Non-pigmented ciliary epithelial cell (primary cell): ENCODE measurements around the gene SSTR1.
"Not testable (repeated sequence)": the region's sequence is repeated elsewhere in the genome, so short reads cannot be mapped to it uniquely, and the experiment has no call there.

Experiments
- DNase-seq: peaks from one replicate; pipeline ENCODE4 v3.0.0-alpha.2; 2010; ENCODE audit warnings: low read depth

The SSTR1 gene, protein sequence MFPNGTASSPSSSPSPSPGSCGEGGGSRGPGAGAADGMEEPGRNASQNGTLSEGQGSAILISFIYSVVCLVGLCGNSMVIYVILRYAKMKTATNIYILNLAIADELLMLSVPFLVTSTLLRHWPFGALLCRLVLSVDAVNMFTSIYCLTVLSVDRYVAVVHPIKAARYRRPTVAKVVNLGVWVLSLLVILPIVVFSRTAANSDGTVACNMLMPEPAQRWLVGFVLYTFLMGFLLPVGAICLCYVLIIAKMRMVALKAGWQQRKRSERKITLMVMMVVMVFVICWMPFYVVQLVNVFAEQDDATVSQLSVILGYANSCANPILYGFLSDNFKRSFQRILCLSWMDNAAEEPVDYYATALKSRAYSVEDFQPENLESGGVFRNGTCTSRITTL

DNA sequence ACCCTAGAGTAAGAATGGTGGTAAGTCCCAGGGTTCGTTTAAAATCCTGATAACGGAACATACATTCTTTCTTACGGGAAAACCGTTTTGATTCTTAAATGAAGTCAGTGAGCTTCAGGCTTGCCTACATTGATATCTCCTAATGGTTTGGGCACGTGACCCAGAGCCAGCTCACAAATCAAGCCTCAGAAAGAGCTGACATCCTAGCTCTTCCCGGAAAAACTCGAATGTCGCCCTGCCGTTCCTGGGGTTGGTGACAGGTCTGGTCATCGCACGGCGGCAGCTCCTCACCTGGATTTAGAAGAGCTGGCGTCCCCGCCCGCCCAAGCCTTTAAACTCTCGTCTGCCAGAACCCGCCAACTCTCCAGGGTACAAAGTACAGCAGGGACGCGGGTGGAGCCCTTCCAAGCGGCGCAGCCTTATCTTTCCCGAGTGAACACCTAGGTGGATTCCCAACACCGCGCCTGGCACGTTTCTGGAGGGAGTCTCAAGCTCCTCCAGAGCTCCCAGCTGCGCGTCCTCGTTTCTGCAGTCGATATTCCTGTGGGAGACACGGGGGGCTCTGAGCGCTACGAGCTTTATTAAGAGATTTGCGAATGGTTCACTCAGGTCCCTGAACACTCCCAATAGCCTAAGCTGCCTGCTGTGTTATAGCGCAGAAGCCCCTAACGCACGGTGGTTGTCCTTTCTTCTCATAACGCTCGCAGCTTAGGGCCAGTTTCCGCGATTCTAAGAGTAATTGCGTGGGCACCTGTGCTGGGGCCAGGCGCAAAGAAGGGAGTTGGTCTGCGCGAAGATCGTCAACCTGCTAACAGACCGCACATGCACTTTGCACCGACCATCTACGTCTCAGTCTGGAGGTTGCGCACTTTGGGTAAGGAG is at the start of gene SSTR1:
Gene SSTR1, plus strand, starts transcription at position 169 of the 882 bp plus-strand sequence. CDS start 1,486 bp downstream, outside the sequence.
- no peak for DNase-seq

DNA sequence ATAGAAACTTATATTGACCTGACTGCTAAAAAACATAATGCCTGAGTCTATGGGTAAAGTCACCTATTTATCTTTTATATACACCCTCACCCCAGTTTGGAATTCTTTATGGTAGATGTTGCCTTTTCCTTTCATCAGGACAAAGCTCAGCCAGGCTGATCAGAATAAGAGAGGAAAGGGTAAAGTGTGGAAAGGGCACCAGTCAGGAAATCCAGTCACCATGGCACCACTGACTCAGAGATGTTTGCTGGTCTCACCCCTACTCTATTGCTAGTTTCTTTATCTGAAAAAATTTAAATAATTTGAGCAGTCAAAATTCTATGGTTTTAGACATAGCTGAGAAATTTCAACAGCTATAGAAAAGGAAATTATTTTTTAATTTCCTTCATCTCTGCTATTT is 49.2 kb upstream of the SSTR1 start:
- DNase-seq = no peak

DNA sequence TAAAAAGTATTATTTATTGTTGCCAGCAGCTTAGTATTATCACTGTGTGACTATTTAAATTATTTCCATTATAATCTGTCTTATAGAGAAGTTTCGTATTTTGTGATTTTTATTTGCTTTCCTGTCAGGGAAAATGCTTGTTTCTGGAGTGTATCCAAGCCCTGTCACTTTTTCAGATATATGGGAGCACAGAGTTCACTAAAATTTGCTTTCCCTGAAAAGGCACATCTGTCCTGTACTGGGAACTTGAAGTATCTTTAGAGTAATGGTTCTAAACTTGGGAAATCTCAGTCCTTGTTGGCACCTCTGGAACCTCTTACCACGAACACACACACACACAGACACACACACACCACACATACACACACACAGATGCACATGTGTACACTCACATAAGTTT is 39.3 kb upstream of the SSTR1 start:
- DNase-seq = no peak

DNA sequence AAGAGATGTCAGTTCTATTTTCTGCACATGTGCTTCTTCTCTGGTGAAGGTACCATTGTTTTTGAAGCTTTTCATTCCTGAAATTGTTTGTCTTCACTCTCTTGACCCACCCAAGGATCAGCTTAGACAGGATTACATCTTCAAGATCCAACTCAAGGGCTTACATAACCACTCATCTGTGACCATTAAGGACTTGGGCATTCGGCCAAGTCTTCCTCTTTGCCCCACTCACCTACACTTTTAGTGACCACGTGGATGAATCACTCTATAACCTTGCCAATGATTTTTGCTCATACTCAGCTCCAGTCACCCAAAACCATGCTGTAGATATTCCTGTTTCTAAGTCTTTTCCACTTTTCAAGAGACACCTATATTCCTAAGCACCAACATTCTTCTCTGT is 36.5 kb upstream of the SSTR1 start:
- peak; percentile 8 for DNase-seq

DNA sequence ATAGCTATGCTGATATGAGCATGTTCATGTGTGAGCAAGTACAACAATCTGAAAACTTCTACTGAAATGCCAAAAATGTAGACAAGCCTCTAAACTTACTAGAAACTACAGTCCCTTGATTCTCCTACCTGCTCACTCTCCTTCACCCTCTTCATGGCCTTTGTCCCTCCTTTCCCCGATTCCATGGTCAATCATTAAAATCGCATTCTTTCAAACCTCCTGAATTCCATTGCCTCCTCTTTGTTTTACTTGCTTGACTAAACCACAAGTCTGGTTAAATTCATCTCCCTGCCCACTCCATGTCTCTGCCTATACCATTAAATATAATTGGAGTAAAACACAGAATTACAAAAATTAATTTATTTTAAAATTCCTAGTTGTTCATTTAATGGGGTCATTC is 33.0 kb upstream of the SSTR1 start:
- no peak for DNase-seq

DNA sequence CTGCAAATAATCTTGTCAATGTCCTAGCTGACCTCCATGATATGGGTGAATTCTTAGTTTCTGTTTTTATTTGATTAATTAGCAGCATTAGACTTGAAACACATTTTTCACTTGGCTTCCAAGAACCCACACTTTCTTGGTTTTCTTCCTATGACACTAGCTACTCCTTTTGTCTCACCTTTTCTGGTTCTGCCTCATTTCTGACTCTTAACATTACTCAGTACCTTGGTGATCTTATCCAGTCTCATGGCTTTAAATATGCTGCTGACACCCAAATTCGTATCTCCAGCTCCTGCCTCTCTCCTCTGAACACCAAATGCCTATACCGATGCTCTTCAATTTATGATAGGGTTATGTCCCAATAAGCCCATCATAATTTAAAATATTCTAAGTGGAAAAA is 32.0 kb upstream of the SSTR1 start:
- no peak for DNase-seq

DNA sequence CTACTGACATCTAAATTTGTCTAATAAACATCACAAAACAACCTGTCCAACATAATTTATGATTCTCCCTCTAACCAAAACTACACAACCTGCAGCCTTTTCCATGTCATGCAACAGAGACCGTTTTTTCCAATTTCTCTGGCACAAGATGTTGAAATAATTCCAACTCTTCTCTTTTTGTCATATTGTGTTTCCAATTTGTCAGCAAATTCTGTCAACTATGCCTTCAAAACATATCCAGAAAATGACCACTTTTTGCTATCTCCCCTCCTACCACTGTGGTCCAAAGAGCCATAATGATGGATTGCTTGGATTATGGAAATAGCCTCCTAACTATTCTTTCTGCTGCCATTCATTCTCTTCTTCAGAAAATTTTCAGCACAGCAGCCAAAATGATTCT is 31.3 kb upstream of the SSTR1 start:
- no peak for DNase-seq

DNA sequence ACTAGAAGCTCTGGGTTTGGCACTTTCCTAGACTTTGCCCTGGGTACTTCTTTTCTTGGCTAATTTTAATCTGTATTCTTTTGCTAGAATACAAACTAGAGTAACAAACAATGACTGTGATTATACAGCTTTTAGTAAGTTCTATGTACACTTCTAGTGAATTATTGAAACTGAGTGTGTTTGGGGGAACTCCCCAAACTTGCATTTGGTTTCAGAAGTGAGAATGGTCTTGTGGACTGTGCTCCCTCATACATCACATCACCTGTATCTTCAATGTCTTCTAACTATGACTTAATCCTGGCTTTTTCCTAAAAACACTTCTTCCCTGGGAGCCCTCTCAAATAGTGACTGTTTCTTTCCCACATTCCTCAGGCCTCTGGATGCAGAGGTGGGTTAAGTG is 23.6 kb upstream of the SSTR1 start:
- DNase-seq = no peak

DNA sequence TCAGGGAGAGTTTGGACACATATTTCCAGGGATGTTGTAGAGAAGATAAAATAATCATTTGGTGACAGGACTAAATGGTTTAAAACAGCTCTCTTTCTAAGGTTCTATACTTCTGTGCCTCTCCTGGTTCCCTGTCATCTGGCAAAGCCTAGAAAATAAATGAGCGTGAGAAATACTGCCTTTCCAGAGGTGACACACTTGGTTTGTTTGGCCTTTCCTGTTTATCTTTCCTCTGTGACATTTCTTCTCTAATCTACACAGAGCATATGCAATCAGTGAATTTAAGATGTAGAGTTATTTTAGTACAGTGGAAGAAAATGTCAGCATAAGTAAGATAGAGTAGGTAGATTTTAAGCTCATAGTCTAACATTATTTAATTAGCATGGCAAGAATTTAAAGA is 22.0 kb upstream of the SSTR1 start:
- DNase-seq = no peak

DNA sequence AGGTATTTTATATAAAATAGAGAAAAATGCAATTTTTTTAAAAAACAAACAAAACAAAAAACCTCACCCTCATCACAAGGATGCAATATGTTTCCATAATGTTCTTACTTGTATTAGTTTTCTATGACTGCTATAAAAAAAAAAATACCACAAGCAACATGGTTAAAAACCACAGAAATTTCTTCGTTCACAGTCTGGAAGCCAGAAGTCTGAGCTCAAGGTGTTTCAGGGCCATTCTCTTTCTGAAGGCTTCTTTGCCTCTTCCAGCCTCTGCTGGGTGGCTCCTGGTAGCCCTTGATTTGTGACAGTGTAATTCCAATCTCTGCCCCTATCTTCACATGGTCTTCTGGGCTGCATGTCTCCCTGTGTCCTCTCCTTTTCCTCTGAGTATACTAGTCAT is 21.5 kb upstream of the SSTR1 start:
- DNase-seq = no peak

DNA sequence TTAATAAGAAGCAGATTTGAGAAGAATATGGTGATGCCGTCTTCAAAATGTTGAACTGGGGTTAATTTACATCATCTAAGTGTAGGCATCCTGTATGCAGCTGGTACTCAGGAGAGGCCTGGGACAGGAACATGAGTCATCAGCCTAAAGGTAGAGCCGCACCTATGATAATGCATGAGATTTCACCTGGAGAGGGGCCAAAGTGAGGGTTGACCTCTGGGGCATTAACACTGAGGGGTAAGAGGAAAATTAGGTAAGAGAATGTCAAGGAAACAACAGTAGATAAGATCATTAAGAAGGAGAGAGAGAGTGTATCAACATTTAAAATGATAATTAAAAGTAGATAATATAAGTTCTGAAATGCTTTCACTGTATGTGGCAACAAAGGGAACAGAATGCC is 20.2 kb upstream of the SSTR1 start:
- DNase-seq = no peak

DNA sequence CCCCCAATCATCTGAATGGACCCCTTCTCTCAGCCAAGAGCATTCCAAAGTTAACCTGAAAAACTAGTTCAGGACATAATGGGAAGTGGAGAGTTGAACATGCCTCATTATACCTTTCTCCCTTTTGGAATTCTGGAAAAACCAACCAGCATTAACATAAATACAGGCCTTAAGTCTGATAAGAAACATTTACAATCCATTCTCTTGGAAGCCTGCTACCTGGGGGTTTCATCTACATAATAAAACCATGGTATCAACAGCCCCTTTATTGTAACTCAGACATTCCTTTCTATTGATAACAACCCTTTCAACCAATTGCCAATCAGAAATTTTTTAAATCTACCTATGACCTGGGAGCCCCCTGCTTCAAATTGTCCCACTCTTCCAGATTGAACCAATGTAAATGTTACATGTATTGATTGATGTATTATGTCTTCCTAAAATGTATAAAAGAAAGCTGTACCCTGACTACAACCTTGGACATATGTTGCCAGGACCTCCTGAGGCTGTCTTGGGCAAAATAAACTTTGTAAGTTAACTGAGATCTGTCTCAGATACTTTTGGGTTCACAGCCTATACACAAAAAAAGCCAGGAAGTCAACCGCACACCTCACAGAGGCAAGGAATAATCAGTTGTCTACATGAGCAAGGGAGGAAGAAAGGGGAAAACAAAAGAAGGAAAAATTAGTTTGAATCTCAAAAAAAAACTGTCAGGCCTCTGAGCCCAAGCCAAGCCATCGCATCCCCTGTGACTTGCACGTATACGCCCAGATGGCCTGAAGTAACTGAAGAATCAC is 17.6 kb upstream of the SSTR1 start:
- DNase-seq = no peak

DNA sequence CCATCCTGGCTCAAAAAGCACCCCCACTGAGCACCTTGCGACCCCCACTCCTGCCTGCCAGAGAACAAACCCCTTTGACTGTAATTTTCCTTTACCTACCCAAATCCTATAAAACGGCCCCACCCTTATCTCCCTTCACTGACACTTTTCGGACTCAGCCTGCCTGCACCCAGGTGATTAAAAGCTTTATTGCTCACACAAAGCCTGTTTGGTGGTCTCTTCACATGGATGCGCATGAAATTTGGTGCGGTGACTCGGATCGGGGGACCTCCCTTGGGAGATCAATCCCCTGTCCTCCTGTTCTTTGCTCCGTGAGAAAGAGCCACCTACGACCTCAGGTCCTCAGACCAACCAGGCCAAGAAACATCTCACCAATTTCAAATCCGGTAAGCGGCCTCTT is 16.9 kb upstream of the SSTR1 start:
- DNase-seq = not testable (repeated sequence)

DNA sequence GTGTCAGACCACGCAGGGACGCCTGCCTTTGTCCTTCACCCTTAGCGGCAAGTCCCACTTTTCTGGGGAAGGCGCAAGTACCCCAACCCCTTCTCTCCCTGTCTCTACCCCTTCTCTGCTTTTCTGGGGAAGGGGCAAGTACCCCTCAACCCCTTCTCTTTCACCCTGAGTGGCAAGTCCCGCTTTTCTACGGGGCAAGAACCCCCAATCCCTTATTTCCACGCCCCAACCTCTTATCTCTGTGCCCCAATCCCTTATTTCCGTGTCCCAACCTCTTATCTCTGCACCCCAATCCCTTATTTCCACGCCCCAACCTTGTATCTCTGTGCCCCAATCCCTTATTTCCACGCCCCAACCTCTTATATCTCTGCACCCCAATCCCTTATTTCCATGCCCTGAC is 16.2 kb upstream of the SSTR1 start:
- not testable (repeated sequence) for DNase-seq

DNA sequence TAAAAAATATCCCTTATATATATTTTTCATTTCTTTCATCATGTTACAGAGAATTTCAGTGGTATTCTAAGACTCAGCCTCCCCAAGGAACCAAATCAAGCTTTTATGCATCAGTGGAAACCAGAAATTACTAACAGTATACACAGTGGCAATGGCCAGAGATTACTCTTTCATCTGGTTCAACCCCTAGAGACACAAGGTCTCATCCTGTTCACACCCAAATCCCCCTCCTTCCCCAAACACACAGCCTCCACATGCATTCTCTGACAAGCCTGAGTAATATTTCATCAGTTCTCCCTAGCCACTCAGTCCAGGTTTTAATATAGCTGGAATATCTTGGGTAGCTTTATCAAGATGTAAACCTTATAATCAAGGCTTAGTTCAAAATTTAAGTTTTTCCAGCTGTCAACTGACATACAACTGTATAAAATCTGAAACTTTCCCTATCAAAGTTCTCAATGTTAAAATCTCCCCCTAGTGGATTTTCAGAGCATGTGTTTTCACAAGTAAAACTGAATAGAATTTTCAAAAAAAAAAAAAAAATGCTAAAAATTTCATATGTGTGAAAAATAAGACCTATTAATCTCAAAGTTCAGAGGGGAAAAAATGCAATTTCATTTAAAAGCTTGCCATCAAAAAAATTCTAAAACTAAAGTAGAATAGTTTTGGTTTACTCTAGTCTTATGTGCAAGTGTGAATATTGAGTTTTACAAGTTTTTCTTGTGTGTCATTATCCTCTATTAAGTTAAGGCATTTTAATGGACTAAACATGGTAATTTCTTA is 10.5 kb upstream of the SSTR1 start:
- no peak for DNase-seq

DNA sequence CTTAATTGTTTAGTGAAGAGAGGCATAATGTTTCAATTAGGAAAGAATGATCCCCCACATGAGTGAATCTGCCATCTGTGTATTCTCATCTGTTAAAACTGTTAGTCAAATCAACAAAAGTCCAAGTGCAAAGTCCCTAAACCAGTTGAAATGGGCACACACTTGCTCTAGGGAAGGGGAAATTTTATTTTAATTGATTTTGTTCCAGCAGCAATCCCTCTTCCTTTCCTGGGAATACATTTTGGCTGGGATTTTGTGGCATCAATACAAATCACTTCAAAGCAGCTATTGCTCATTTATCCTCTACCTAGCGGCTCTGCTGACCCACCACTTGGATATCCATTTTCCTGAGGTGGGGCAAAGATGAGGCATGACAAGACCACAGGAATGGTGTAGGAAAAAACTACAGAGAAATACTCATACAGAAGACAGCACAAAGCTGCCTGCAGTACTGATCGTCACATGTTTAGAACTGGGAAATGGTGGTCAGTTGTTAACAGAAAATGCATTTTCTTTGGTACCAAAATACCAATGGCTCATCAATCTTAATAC is 9.8 kb upstream of the SSTR1 start:
- no peak for DNase-seq

DNA sequence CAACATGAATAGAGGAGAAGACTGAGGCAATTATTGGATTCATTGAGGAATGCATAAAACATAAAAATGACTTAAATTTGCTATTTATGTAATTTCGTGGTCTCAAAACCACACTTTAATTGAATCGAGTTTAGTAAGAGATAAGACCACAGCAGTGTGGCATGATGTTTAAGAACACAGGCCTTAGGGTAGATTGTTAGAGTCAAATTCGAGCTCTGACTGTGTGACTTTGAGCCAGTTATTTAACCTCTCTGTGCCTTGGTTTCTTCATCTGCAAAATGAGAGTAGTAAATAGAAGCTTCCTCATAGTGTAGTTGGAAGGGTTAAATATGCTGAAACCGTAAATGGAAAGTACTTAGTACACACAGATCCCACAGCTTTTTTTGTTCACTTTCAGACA is 9.3 kb upstream of the SSTR1 start:
- no peak for DNase-seq

DNA sequence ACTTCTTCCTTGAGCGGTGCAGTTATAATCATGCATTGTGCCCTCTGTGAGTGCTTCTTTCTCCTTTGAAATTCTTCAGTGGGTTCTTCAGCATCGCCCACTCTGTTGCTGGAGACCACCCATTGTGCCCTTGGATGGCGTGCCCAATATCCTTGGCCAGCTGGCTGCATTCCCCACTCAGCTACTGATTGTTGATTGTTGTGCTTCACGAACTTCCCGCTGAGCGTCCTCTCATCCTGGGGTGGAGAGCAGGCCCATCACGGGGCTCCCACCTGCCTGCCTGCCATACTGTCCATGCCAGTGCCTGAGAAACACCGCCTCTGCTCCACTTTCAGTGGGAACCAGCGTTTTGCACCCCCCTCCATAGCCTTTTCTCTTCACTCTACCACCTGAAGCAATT is 8.6 kb upstream of the SSTR1 start:
- DNase-seq = no peak

DNA sequence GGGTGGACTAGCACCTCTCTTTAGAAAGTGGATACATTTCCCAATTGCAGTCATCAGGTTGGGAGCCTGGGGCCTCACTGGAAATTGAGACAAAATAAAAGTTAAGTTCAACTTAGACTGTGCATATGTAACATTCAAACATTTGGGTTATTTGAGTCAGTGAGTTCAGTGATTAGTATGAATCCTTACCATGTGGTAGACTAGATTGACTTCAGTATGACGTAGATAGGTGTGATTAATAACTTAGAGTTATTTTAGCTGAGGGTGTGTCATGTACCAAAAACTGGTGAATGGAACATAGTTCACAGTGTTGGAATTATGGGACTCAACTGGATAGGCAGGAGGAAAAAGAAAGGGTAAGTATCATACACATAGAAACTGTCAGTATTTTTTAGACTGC is 8.0 kb upstream of the SSTR1 start:
- DNase-seq = no peak

DNA sequence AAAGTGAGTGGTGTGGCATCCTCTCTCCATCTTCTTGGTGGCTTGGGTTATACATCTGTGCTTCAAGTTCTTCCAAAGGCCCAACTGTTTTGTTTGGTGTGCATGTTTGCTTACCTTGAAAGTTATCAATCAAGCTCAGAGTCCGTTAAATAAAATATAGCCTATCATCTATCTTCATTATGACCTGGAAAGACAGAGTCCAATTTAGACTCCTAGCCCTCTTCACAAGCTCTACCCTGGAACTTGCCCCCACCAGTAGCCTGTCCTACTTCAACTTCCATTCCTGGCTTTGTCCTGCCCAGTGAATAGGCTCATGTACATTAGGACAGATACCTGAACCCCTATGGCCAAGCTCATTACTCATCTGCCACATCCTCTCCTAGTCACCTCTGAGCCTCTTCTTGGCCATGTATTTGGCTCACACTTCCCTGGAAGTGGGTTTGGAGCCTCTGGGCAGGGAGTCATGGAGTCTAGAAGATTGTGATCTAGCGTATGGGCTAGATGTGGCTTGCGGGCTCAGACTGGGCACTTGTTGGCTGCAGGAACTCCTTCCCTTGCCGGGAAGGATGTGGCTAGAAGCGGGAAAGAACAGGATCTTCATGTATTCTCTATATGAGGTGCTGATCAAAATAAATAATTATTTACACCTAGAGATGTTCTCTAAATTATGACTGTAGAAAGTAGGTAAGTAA is 6.4 kb upstream of the SSTR1 start:
- DNase-seq = no peak
